ENCODE measurements around the gene NUDC. TPM values are rescaled to one million over a fixed set of nuclear protein-coding genes. Genes with fewer than 3 reads are reported as not detected.

The NUDC gene
- polyA plus RNA-seq, 1 of the 3 experiments (the other 2 are of a cell fraction) = 153 TPM

GRCh38 chr1:26971590-26971989 is 50.0 kb downstream of the NUDC start (continued):
- TF ChIP-seq RFX5 (IDR thresholded peaks at IDR 0.05; ENCODE audit: low read length) (no peak), FOXM1 (IDR thresholded peaks at IDR 0.05; ENCODE audit: low read depth) (no peak), MAX (IDR thresholded peaks at IDR 0.05; ENCODE audit: low read depth) (no peak)

GRCh38 chr1:26972390-26972789 is 50.8 kb downstream of the NUDC start:
- no peaks in the 10 kb centered on the region for H3K9me3 ChIP-seq
- no peaks in the 10 kb centered on the region for H3K79me2 ChIP-seq (ENCODE audit: insufficient read depth)
- WGBS (ENCODE audit: low lambda C conversion rate) = 50% methylated on average over 6 of the region's 6 CpGs
- H3K27me3 ChIP-seq (ENCODE audit: insufficient read depth) = no peaks in the 10 kb centered on the region; the same call in 1 of the 2 replicates
- no peak for TF ChIP-seq MXI1 (IDR thresholded peaks at IDR 0.05; ENCODE audit: low read depth, low read length)
- no peak for TF ChIP-seq RCOR1 (IDR thresholded peaks at IDR 0.05; ENCODE audit: low read length)
- TF ChIP-seq PBX3 (IDR thresholded peaks at IDR 0.05) = no peak
- no peak for TF ChIP-seq FOXM1 (IDR thresholded peaks at IDR 0.05; ENCODE audit: low read depth)
- TF ChIP-seq MAX (IDR thresholded peaks at IDR 0.05; ENCODE audit: low read depth) = no peak
- TF ChIP-seq SMC3 (IDR thresholded peaks at IDR 0.05; ENCODE audit: low read depth, low read length) = no peak
- TF ChIP-seq POLR2AphosphoS5 (IDR thresholded peaks at IDR 0.05; ENCODE audit: low read depth, low read length) = no peak
- TF ChIP-seq RAD21 (IDR thresholded peaks at IDR 0.05; ENCODE audit: low read length) = no peak
- no peak overlapping the region for H3K4me3 ChIP-seq (ENCODE audit: low read depth in 2 of 2, low read length in 1 of 2)
- H3K4me2 ChIP-seq = no peak overlapping the region
- no peak overlapping the region for H3K27ac ChIP-seq (ENCODE audit: low read depth in 2 of 2, low read length in 1 of 2)
- H3K36me3 ChIP-seq (replicated peaks in 1 of 2; ENCODE audit: control insufficient read depth in 1 of 2, insufficient read depth in 2 of 2, low read length in 1 of 2) = no peaks in the 10 kb centered on the region
- ChIA-PET CTCF (interaction anchor here (2.2 kb wide), 1 partner anchor 25 kb away, joined by 11 read pairs; no protein-coding TSS in a partner anchor), POLR2A (no interaction called here)
- H3K9me2 ChIP-seq = no peaks in the 10 kb centered on the region
- H3F3A ChIP-seq (replicated peaks; ENCODE audit: insufficient read depth) = no peaks in the 10 kb centered on the region
- no peak overlapping the region for H2AFZ ChIP-seq (ENCODE audit: low read depth)
- no peak overlapping the region for H3K9ac ChIP-seq
- no peak for DNase-seq
- H3K4me1 ChIP-seq (ENCODE audit: control insufficient read depth in 1 of 2, insufficient read depth in 2 of 2, low read depth in 1 of 2, low read length in 1 of 2) = no peaks in the 10 kb centered on the region
- no peaks in the 10 kb centered on the region for H4K20me1 ChIP-seq (ENCODE audit: insufficient read depth)

GRCh38 chr1:26972821-26973220 is 51.3 kb downstream of the NUDC start:
- H3F3A ChIP-seq (replicated peaks; ENCODE audit: insufficient read depth) = no peaks in the 10 kb centered on the region
- no peaks in the 10 kb centered on the region for H3K79me2 ChIP-seq (ENCODE audit: insufficient read depth)
- no peaks in the 10 kb centered on the region for H3K36me3 ChIP-seq (replicated peaks in 1 of 2; ENCODE audit: control insufficient read depth in 1 of 2, insufficient read depth in 2 of 2, low read length in 1 of 2)
- no peaks in the 10 kb centered on the region for H3K9me2 ChIP-seq
- no peaks in the 10 kb centered on the region for H4K20me1 ChIP-seq (ENCODE audit: insufficient read depth)
- no peak overlapping the region for H2AFZ ChIP-seq (ENCODE audit: low read depth)
- CTCF ChIA-PET = interaction anchor here (0.9 to 2.2 kb wide), 3 partner anchors 12 to 72 kb away, joined by 3 to 11 read pairs (median 4); partner anchors contain the start of gene KDF1
- H3K4me3 ChIP-seq (ENCODE audit: low read depth in 2 of 2, low read length in 1 of 2) = no peak overlapping the region
- no peak overlapping the region for H3K27ac ChIP-seq (ENCODE audit: low read depth in 2 of 2, low read length in 1 of 2)
- POLR2A ChIA-PET = no interaction called here
- H3K27me3 ChIP-seq (ENCODE audit: insufficient read depth) = no peaks in the 10 kb centered on the region; the same call in 1 of the 2 replicates
- no peaks in the 10 kb centered on the region for H3K4me1 ChIP-seq (ENCODE audit: control insufficient read depth in 1 of 2, insufficient read depth in 2 of 2, low read depth in 1 of 2, low read length in 1 of 2)
- 90% methylated on average over 4 of the region's 4 CpGs for WGBS (ENCODE audit: low lambda C conversion rate)
- no peak overlapping the region for H3K9ac ChIP-seq
- H3K9me3 ChIP-seq = no peaks in the 10 kb centered on the region
- no peak overlapping the region for H3K4me2 ChIP-seq
- DNase-seq = no peak
- no peak for TF ChIP-seq NFIC (IDR thresholded peaks at IDR 0.05; ENCODE audit: borderline replicate concordance)
- TF ChIP-seq TCF12 (IDR thresholded peaks at IDR 0.05) = no peak
- no peak for TF ChIP-seq REST (IDR thresholded peaks at IDR 0.05; ENCODE audit: low read depth, low read length)
- TF ChIP-seq IRF3 (IDR thresholded peaks at IDR 0.05; ENCODE audit: low read depth, low read length) = no peak
- no peak for TF ChIP-seq SIN3A (IDR thresholded peaks at IDR 0.05; ENCODE audit: borderline replicate concordance, low read depth, low read length)
- no peak for TF ChIP-seq EP300 (IDR thresholded peaks at IDR 0.05; ENCODE audit: borderline replicate concordance in 1 of 2, low read depth in 1 of 2, low read length in 1 of 2)
- no peak for TF ChIP-seq ZBTB33 (IDR thresholded peaks at IDR 0.05; ENCODE audit: borderline replicate concordance, low read depth)
- TF ChIP-seq POLR2AphosphoS5 (IDR thresholded peaks at IDR 0.05; ENCODE audit: low read depth, low read length) = no peak
- TF ChIP-seq MXI1 (IDR thresholded peaks at IDR 0.05; ENCODE audit: low read depth, low read length) = no peak
- no peak for TF ChIP-seq MAX (IDR thresholded peaks at IDR 0.05; ENCODE audit: low read depth)

All from SK-N-SH (cell line).